GM23248 (cell line): ENCODE results near the gene AGXT. TPM values are rescaled to one million over a fixed set of nuclear protein-coding genes. Genes with fewer than 3 reads are reported as not detected.

Experiments used
- DNase-seq: peaks from one replicate; pipeline ENCODE4 v3.0.0-alpha.2; 2015
- H2AFZ ChIP-seq: fragments of 200-600 bp; sonication (generic); 2 replicates; pipeline ENCODE4 v1.6.1; 2016; ENCODE audit warnings: antibody characterized with exemption
- H3F3A ChIP-seq: fragments of 200-600 bp; sonication (generic); 2 replicates; pipeline ENCODE4 v1.6.1; 2016; ENCODE audit warnings: mild to moderate bottlenecking, antibody characterized with exemption, mixed run types; ENCODE audit not compliant: insufficient read depth
- H3K27ac ChIP-seq: fragments of 200-600 bp; sonication (generic); 2 replicates; pipeline ENCODE4 v1.5.1; 2016; ENCODE audit warnings: mild to moderate bottlenecking
- H3K27me3 ChIP-seq: fragments of 200-600 bp; sonication (generic); replicated peaks from 2 replicates; pipeline ENCODE4 v1.6.1; 2016; ENCODE audit warnings: mild to moderate bottlenecking; ENCODE audit not compliant: insufficient read depth
- H3K36me3 ChIP-seq: fragments of 200-600 bp; sonication (generic); 2 replicates; pipeline ENCODE4 v1.6.1; 2016; ENCODE audit warnings: low read depth, mild to moderate bottlenecking
- H3K4me1 ChIP-seq: fragments of 200-600 bp; sonication (generic); 2 replicates; pipeline ENCODE4 v1.6.1; 2016; ENCODE audit warnings: mild to moderate bottlenecking; ENCODE audit not compliant: insufficient read depth
- H3K4me2 ChIP-seq: fragments of 200-600 bp; sonication (generic); one replicate; pipeline ENCODE4 v1.6.1; 2016; ENCODE audit warnings: mild to moderate bottlenecking; ENCODE audit not compliant: unreplicated experiment
- H3K4me3 ChIP-seq: fragments of 200-600 bp; sonication (generic); 2 replicates; pipeline ENCODE4 v1.5.1; 2016; ENCODE audit warnings: mild to moderate bottlenecking
- H3K79me2 ChIP-seq: fragments of 200-600 bp; sonication (generic); 2 replicates; pipeline ENCODE4 v1.6.1; 2016; ENCODE audit warnings: mild to moderate bottlenecking; ENCODE audit not compliant: insufficient read depth
- H3K9ac ChIP-seq: fragments of 200-600 bp; sonication (generic); 2 replicates; pipeline ENCODE4 v1.6.1; 2016; ENCODE audit warnings: mild to moderate bottlenecking
- H3K9me2 ChIP-seq: fragments of 200-600 bp; sonication (generic); 2 replicates; pipeline ENCODE4 v1.6.1; 2016; ENCODE audit warnings: mixed run types, mild to moderate bottlenecking, moderate library complexity; ENCODE audit not compliant: insufficient read depth
- H3K9me3 ChIP-seq: fragments of 200-600 bp; sonication (generic); one replicate; pipeline ENCODE4 v1.6.1; 2017; ENCODE audit warnings: low read depth
- H4K20me1 ChIP-seq: fragments of 200-600 bp; sonication (generic); 2 replicates; pipeline ENCODE4 v1.6.0; 2016; ENCODE audit not compliant: insufficient read depth
- EZH2 ChIP-seq: fragments of 200-600 bp; sonication (generic); IDR thresholded peaks from 2 replicates; pipeline ENCODE4 v1.6.1; 2018; ENCODE audit warnings: antibody characterized with exemption, mild to moderate bottlenecking; ENCODE audit not compliant: insufficient read depth, poor library complexity, severe bottlenecking
- EZH2phosphoT487 ChIP-seq: fragments of 200-600 bp; sonication (generic); IDR thresholded peaks from 2 replicates; pipeline ENCODE4 v1.6.1; 2018; ENCODE audit warnings: antibody characterized with exemption, moderate library complexity, mild to moderate bottlenecking, low read depth; ENCODE audit not compliant: insufficient read depth
- WGBS, 2 experiments: methylation state at CpG; one replicate each; pipeline ENCODE4 v1.1.6; 2015 to 2017; ENCODE audit warnings: low lambda C conversion rate in 2 of 2, low coverage in 1 of 2; ENCODE audit errors: missing lambda C conversion rate in 2 of 2; 5-methylcytosine and 5-hydroxymethylcytosine counted together
- in situ Hi-C: fragments of 300-500 bp; cut with MboI; formaldehyde crosslinking; loops from 2 replicates; pipeline ENCODE4 v1.15.0; 2020
- polyA plus RNA-seq: library from polyadenylated mRNA; unstranded; fragments of >200 nt; fragmentation: Nextera tagmentation; extraction: Ambion mirVana; gene quantifications from 2 replicates; pipeline ENCODE4 v1.2.1, GENCODE V29; 2016
- total RNA-seq: library from RNA; depleted of rRNA; stranded (reverse); fragments of >200 nt; shearing (Covaris generic); gene quantifications from 2 replicates; pipeline ENCODE4 v1.2.3, GENCODE V29; 2014

The AGXT gene
- total and polyA plus RNA-seq, 2 experiments from 2014 or later = not detected

GRCh38 chr2:240906141-240906910, 37.7 kb downstream of the AGXT start, which contains the start of gene CROCC2:
CROCC2 (plus strand) TSS chr2:240906336; CDS start chr2:240906514, 178 bp downstream.
- no peaks in the 10 kb centered on the region for H3K79me2 ChIP-seq
- H3K4me3 ChIP-seq = no peak within 1 kb of the TSS
- no peak within 1 kb of the TSS for H3K9ac ChIP-seq
- no peaks in the 10 kb centered on the region for H3K27me3 ChIP-seq
- peaks cover 2% of the 10 kb centered on the region; the same call in 1 of the 2 replicates for H3K4me1 ChIP-seq
- H3K36me3 ChIP-seq = no peaks in the 10 kb centered on the region
- no peak within 1 kb of the TSS for H3K4me2 ChIP-seq
- no peaks in the 10 kb centered on the region for H4K20me1 ChIP-seq
- no peaks in the 10 kb centered on the region for H3K9me2 ChIP-seq
- no peak for DNase-seq
- no peaks in the 10 kb centered on the region for H3K9me3 ChIP-seq
- WGBS, 2 experiments = 38 to 40% methylated on average over 21 to 22 of the region's 23 CpGs
- no peak within 1 kb of the TSS for H2AFZ ChIP-seq
- no peak for TF ChIP-seq EZH2phosphoT487
- no peak for TF ChIP-seq EZH2
- in situ Hi-C loops = no loop called here
- H3K27ac ChIP-seq = no peak within 1 kb of the TSS
- H3F3A ChIP-seq = peaks cover 7% of the 10 kb centered on the region; the same call in 1 of the 2 replicates

- H3K79me2 ChIP-seq = no peaks in the 10 kb centered on the region
- in situ Hi-C loops = no loop called here
- no peak overlapping the region for H3K27ac ChIP-seq
- no peaks in the 10 kb centered on the region for H3K27me3 ChIP-seq
- TF ChIP-seq EZH2 (no peak), EZH2phosphoT487 (no peak)
- 64 to 67% methylated on average over 22 of the region's 22 CpGs for WGBS, 2 experiments
- DNase-seq = no peak
- H3K4me2 ChIP-seq = no peak overlapping the region
- no peaks in the 10 kb centered on the region for H3K9me3 ChIP-seq
- no peak overlapping the region for H3K9ac ChIP-seq
- H3K36me3 ChIP-seq = no peaks in the 10 kb centered on the region
- no peak overlapping the region for H2AFZ ChIP-seq
- H3K4me3 ChIP-seq = no peak overlapping the region
- no peaks in the 10 kb centered on the region for H3K9me2 ChIP-seq
- peaks cover 15% of the 10 kb centered on the region for H3F3A ChIP-seq
- H3K4me1 ChIP-seq = peaks cover 7% of the 10 kb centered on the region
- H4K20me1 ChIP-seq = no peaks in the 10 kb centered on the region
These were observed 38.4 kb downstream of the AGXT start for GRCh38 chr2:240906911-240907590.

DNA sequence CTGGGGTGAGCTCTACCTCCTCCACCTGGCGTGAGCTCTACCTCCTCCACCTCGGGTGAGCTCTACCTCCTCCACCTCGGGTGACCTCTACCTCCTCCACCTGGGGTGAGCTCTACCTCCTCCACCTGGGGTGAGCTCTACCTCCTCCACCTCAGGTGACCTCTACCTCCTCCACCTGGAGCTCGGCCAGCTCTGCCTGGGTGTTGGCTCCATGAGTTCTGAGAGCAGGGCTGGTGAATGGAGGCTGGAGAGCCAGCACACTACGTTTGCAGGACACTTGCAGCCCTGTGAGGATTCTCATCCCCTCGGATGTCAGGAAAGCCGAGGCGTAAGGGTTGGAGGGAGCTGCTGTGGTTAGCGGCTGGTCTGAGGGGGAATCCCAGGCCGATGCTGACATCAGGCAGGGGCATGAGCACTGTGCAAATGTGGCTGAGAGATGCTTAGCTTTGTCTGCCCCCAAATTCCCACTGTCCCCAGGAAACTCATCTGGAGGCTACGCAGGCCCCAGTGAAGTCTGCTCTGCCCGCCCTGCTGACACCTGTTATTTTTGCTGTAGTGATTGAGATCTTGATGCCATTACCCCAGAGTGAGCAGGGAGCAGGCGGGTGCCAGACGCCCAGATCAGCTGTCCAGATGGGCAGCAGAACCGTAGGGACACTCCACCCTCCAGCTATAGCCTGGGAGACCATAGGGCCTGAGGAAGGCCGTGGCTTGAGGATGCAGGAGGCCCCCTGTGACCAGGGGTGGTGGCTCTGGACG, 40.8 kb downstream of the AGXT start:
- Histone ChIP-seq H3K27ac (no peak overlapping the region), H3F3A (peaks cover 31% of the 10 kb centered on the region), H3K79me2 (no peaks in the 10 kb centered on the region), H2AFZ (no peak overlapping the region), H3K36me3 (no peaks in the 10 kb centered on the region), H3K4me2 (no peak overlapping the region), H3K27me3 (no peaks in the 10 kb centered on the region), H3K9ac (no peak overlapping the region), H3K9me3 (no peaks in the 10 kb centered on the region), H3K4me1 (peaks cover 29% of the 10 kb centered on the region), H4K20me1 (no peaks in the 10 kb centered on the region), H3K4me3 (no peak overlapping the region), H3K9me2 (no peaks in the 10 kb centered on the region)
- 72 to 82% methylated on average over 14 to 17 of the region's 17 CpGs for WGBS, 2 experiments
- DNase-seq = no peak
- TF ChIP-seq EZH2 = no peak
- no peak for TF ChIP-seq EZH2phosphoT487
- in situ Hi-C loops = no loop called here

- H3F3A ChIP-seq = peaks cover 31% of the 10 kb centered on the region
- H3K27ac ChIP-seq = peak overlapping the region; percentile 70
- in situ Hi-C loops = no loop called here
- peak overlapping the region; percentile 18 for H3K4me3 ChIP-seq
- no peak for TF ChIP-seq EZH2
- TF ChIP-seq EZH2phosphoT487 = no peak
- no peaks in the 10 kb centered on the region for H3K36me3 ChIP-seq
- no peaks in the 10 kb centered on the region for H3K79me2 ChIP-seq
- no peaks in the 10 kb centered on the region for H3K27me3 ChIP-seq
- no peak overlapping the region for H2AFZ ChIP-seq
- WGBS, 2 experiments = 40 to 48% methylated on average over 18 to 19 of the region's 20 CpGs
- no peaks in the 10 kb centered on the region for H3K9me2 ChIP-seq
- H4K20me1 ChIP-seq = no peaks in the 10 kb centered on the region
- peaks cover 30% of the 10 kb centered on the region for H3K4me1 ChIP-seq
- DNase-seq = peak; percentile 89
- peak overlapping the region; percentile 42 for H3K9ac ChIP-seq
- H3K4me2 ChIP-seq = peak overlapping the region; percentile 67
- H3K9me3 ChIP-seq = no peaks in the 10 kb centered on the region
These were observed 43.1 kb downstream of the AGXT start for GRCh38 chr2:240911641-240912265.
